GM23248 (cell line): ENCODE results near the gene CD164.

Experiments used
- EZH2 ChIP-seq: fragments of 200-600 bp; sonication (generic); IDR thresholded peaks from 2 replicates; pipeline ENCODE4 v1.6.1; 2018; ENCODE audit warnings: antibody characterized with exemption, mild to moderate bottlenecking; ENCODE audit not compliant: insufficient read depth, poor library complexity, severe bottlenecking
- EZH2phosphoT487 ChIP-seq: fragments of 200-600 bp; sonication (generic); IDR thresholded peaks from 2 replicates; pipeline ENCODE4 v1.6.1; 2018; ENCODE audit warnings: antibody characterized with exemption, moderate library complexity, mild to moderate bottlenecking, low read depth; ENCODE audit not compliant: insufficient read depth

GRCh38 chr6:109340811-109341210, 41.5 kb downstream of the CD164 start:
- TF ChIP-seq EZH2phosphoT487, result no peak
- TF ChIP-seq EZH2, result no peak
